ES-I3 (cell line): Measurements from ENCODE around the gene C6orf163.
"Not testable (repeated sequence)": the region's sequence is repeated elsewhere in the genome, so short reads cannot be mapped to it uniquely, and the experiment has no call there.

Source experiments
- H3K36me3 ChIP-seq: 2 replicates; pipeline ENCODE4 v1.6.1; 2013; ENCODE audit warnings: mild to moderate bottlenecking, low read length, control low read depth, moderate library complexity; ENCODE audit not compliant: insufficient read depth
- H3K4me1 ChIP-seq: 2 replicates; pipeline ENCODE4 v1.6.1; 2013; ENCODE audit warnings: mild to moderate bottlenecking, control low read depth, low read length; ENCODE audit not compliant: insufficient read depth
- H3K9ac ChIP-seq: 2 replicates; pipeline ENCODE4 v1.6.1; 2013; ENCODE audit warnings: low read depth, mild to moderate bottlenecking, low read length, moderate library complexity
- H3K9me3 ChIP-seq: 2 replicates; pipeline ENCODE4 v1.6.1; 2013; ENCODE audit warnings: mild to moderate bottlenecking, low read length, moderate library complexity; ENCODE audit not compliant: control insufficient read depth, insufficient read depth

Gene C6orf163

GRCh38 chr6:87344731-87345130, at the start of gene C6orf163:
Gene C6orf163, plus strand, starts transcription at chr6:87344813. Its CDS starts 287 bp downstream, at chr6:87345100.
- no peak within 1 kb of the TSS for H3K9ac ChIP-seq
- no peaks in the 10 kb centered on the region for H3K9me3 ChIP-seq
- no peaks in the 10 kb centered on the region for H3K4me1 ChIP-seq
- H3K36me3 ChIP-seq, result no peaks in the 10 kb centered on the region; the same call in 1 of the 2 replicates

GRCh38 chr6:87297119-87297518, 47.5 kb upstream of the C6orf163 start:
- Histone ChIP-seq H3K4me1 (no peaks in the 10 kb centered on the region), H3K9ac (no peak overlapping the region), H3K36me3 (no peaks in the 10 kb centered on the region), H3K9me3 (no peaks in the 10 kb centered on the region)

GRCh38 chr6:87301277-87301676, 43.3 kb upstream of the C6orf163 start:
- H3K9me3 ChIP-seq, H3K4me1 ChIP-seq, H3K36me3 ChIP-seq, H3K9ac ChIP-seq: not testable (repeated sequence)

DNA sequence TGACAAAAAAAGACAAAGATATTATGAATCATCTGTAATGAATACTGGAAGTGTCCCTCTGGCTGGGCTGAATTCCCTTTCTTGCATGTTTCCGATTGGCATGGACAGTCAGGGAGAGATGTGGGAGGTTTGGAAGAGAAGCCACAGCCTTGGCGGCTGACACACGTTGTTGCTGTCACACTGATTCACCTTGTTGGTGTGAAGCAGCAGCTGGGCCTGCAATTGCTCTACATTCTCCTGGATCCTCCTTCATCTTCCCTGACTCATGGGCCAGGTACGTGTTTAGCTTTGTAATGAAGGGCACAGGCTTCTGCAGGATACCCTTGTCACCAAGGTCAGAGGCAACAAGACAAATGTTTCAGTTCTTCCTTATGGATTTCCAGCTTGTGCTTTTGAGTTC, 35.6 kb upstream of the C6orf163 start:
- no peaks in the 10 kb centered on the region for H3K9me3 ChIP-seq
- H3K9ac ChIP-seq, result no peak overlapping the region
- no peaks in the 10 kb centered on the region for H3K36me3 ChIP-seq
- no peaks in the 10 kb centered on the region for H3K4me1 ChIP-seq

- Histone ChIP-seq H3K36me3 (no peaks in the 10 kb centered on the region), H3K9ac (no peak overlapping the region), H3K4me1 (no peaks in the 10 kb centered on the region), H3K9me3 (no peaks in the 10 kb centered on the region)
These were observed 31.8 kb upstream of the C6orf163 start for GRCh38 chr6:87312860-87313259.

DNA sequence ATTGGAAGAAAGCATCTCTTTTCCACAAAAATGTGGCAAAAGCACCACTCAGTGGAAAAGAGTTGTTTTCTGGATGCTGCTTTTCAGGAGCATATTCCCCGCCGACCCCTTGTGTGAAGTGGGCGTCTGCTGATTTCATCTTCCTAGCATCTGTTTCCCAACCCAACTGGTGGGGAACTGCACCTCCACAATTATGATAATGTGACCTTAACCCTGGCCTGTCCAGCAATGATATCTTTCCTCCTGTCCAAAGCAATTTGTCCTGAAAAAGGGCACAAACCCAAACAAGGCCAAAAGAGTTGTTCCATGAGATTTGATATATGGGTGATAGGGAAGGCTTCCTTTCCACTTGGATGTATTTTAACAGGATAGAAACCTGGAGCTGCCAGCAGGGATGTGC, 29.5 kb upstream of the C6orf163 start:
- no peaks in the 10 kb centered on the region for H3K9me3 ChIP-seq
- no peaks in the 10 kb centered on the region for H3K36me3 ChIP-seq
- no peak overlapping the region for H3K9ac ChIP-seq
- H3K4me1 ChIP-seq, result no peaks in the 10 kb centered on the region

DNA sequence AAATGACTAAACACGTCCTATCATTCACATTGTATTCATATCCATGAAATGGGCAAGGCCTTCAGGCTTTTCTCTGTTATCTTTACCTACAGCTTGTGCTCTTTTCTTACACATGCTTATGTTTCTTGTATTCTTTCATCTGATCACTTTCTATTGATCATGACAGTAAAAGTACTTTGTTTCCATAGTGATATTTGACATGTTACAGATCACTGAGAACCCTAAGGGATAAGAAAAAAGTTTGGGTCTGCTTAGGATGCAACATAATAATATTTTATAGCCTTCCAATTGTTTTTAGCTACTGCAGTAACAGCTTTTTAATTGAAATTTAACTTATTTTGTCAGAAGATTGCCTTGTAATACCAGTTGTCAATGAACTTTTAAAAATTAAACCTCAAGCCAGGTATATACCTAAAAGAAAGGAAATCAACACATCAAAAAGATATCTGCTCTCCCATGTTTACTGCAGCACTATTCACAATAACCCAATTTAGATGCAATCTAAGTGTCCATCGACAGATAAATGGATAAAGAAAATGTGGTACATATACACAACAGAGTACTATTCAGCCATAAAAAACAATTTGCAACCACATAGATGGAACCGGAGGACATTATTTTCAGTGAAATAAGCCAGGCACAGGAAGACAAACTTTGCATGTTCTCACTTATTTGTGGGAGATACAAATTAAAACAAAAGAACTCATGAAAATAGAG, 25.2 kb upstream of the C6orf163 start:
- no peaks in the 10 kb centered on the region for H3K36me3 ChIP-seq
- no peaks in the 10 kb centered on the region for H3K4me1 ChIP-seq
- H3K9me3 ChIP-seq, result no peaks in the 10 kb centered on the region
- no peak overlapping the region for H3K9ac ChIP-seq

GRCh38 chr6:87322304-87323212, 22.1 kb upstream of the C6orf163 start, which contains the start of gene SMIM8:
Gene SMIM8, plus strand, starts transcription at chr6:87322588. Its CDS starts 14,444 bp downstream, at chr6:87337032.
- Histone ChIP-seq H3K9me3 (no peaks in the 10 kb centered on the region), H3K36me3 (no peaks in the 10 kb centered on the region), H3K4me1 (no peaks in the 10 kb centered on the region), H3K9ac (peak within 1 kb of the TSS; percentile 69)

DNA sequence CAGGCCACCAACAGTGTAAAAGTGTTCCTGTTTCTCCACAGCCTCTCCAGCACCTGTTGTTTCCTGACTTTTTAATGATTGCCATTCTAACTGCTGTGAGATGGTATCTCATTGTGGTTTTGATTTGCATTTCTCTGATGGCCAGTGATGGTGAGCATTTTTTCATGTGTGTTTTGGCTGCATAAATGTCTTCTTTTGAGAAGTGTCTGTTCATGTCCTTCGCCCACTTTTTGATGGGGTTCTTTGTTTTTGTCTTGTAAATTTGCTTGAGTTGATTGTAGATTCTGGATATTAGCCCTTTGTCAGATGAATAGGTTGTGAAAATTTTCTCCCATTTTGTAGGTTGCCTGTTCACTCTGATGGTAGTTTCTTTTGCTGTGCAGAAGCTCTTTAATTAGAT, 20.7 kb upstream of the C6orf163 start:
- not testable (repeated sequence) for H3K9me3 ChIP-seq, H3K36me3 ChIP-seq, H3K9ac ChIP-seq, H3K4me1 ChIP-seq

DNA sequence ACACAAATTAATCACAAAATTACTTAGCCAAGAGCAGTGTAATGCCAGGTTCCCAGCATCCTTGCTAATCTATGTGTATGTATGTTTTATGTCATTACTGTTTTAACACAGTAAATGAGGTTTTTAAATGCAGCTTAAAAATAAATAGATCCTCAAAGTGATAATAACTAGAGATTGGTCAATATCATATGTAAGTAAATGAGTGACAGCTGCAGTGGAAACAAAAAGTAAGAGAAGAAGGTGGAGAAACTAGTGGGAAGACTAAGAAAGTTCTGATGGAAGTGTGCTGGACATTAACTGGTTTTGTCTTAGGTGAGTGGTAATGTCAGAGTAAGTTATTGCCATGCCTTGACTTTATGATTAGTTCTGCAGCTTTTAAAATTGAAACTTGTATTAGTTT, 13.7 kb upstream of the C6orf163 start:
- no peak overlapping the region for H3K9ac ChIP-seq
- H3K36me3 ChIP-seq, result no peaks in the 10 kb centered on the region
- H3K9me3 ChIP-seq, result no peaks in the 10 kb centered on the region
- H3K4me1 ChIP-seq, result peaks cover 1% of the 10 kb centered on the region; the same call in 1 of the 2 replicates

DNA sequence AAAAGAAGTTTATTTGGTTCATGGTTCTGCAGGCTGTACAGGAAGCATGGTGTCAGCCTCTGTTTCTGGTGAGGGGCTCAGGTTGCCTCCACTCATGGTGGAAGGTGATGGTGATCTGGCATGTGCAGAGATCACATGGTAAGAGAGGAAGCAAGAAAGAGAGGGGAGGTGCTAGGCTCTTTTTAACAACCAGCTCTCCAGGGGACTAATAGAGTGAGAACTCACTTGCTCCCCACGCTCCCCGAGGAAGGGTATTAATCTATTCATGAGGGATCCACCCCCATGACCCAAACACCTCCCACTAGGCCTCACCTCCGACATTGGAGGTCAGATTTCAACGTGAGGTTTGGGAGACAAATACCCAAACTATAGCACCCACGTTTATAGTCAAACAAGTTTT, 11.6 kb upstream of the C6orf163 start:
- no peak overlapping the region for H3K9ac ChIP-seq
- peaks cover 5% of the 10 kb centered on the region; the same call in 1 of the 2 replicates for H3K4me1 ChIP-seq
- H3K9me3 ChIP-seq, result no peaks in the 10 kb centered on the region
- no peaks in the 10 kb centered on the region for H3K36me3 ChIP-seq

GRCh38 chr6:87333591-87334181, 10.9 kb upstream of the C6orf163 start:
- H3K36me3 ChIP-seq, result no peaks in the 10 kb centered on the region
- H3K9ac ChIP-seq, result no peak overlapping the region
- H3K9me3 ChIP-seq, result no peaks in the 10 kb centered on the region
- peaks cover 5% of the 10 kb centered on the region; the same call in 1 of the 2 replicates for H3K4me1 ChIP-seq

- Histone ChIP-seq H3K36me3 (no peaks in the 10 kb centered on the region), H3K9me3 (no peaks in the 10 kb centered on the region), H3K4me1 (peaks cover 5% of the 10 kb centered on the region; the same call in 1 of the 2 replicates), H3K9ac (no peak overlapping the region)
These were observed 9.9 kb upstream of the C6orf163 start for GRCh38 chr6:87334683-87335082.

GRCh38 chr6:87336367-87336766, 8.2 kb upstream of the C6orf163 start:
- no peak overlapping the region for H3K9ac ChIP-seq
- H3K9me3 ChIP-seq, result no peaks in the 10 kb centered on the region

More at GRCh38 chr6:87336367-87336766, 8.2 kb upstream of the C6orf163 start:
- H3K4me1 ChIP-seq, result peaks cover 5% of the 10 kb centered on the region; the same call in 1 of the 2 replicates
- H3K36me3 ChIP-seq, result no peaks in the 10 kb centered on the region
